Measurements from ENCODE around the gene TCEAL4.

- no peak for TF ChIP-seq CTCF (IDR thresholded peaks at IDR 0.05)
- TF ChIP-seq EZH2phosphoT487 (IDR thresholded peaks at IDR 0.05): no peak
- TF ChIP-seq EZH2 (IDR thresholded peaks at IDR 0.05): no peak
Measured at GRCh38 chrX:103616676-103617186, 31.4 kb downstream of the TCEAL4 start.

All from neural progenitor cell (in vitro differentiated cells).